Activated T-cell treated with anti-CD3 and anti-CD28 coated beads for 1 hour (primary cell): ENCODE data around the gene PAF1.
"Not testable (repeated sequence)": the region's sequence is repeated elsewhere in the genome, so short reads cannot be mapped to it uniquely, and the experiment has no call there.

Experiments
- DNase-seq: peaks from one replicate; pipeline ENCODE4 v3.0.0-alpha.2; 2020; ENCODE audit warnings: low read depth

Gene PAF1

DNA sequence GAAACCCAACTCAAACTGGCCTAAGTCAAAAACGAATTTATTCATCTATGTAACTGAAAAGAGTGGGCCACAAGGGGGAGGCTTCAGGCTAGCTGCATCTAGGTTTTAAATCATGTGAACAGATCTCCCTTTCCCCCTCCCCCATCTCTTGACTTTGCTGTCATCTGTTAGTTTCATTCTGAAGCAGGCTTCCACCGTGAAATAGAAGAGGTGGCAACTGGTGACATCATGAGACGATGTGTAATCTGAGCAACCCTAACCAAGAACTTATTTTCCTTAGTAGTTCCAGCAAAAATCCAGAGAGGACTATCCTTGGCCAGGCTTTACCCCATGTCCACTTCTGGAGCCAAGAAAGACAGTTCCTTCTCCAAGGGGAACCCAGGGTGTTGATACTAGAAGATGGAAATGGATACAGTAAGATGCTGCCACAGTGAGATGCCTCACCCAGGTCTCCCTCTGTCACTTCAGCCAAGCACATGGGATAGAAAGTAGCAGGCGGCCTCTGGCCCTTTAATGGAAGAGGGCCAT lies 39.3 kb downstream of the PAF1 start:
- DNase-seq: no peak

DNA sequence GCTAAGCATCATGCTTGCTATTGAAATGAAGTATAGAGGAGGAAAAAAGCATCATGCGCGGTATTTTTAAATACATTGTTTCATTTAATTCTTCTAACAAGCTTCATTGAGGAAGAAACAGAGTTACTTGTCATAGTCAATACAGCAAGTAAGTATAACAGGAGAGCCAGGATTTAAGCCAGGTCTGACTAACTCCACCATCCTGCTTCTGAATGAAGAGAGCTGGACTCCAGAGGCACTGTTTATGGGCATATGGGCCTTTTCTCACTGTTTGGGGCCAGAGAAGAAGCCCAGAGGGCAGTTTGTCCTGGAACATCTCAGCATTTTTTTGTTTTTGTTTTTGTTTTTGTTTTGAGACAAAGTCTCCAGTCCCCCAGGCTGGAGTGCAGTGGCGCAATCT lies 40.8 kb downstream of the PAF1 start:
- no peak for DNase-seq

GRCh38 chr19:39349326-39349725 lies 41.6 kb downstream of the PAF1 start:
- no peak for DNase-seq

DNA sequence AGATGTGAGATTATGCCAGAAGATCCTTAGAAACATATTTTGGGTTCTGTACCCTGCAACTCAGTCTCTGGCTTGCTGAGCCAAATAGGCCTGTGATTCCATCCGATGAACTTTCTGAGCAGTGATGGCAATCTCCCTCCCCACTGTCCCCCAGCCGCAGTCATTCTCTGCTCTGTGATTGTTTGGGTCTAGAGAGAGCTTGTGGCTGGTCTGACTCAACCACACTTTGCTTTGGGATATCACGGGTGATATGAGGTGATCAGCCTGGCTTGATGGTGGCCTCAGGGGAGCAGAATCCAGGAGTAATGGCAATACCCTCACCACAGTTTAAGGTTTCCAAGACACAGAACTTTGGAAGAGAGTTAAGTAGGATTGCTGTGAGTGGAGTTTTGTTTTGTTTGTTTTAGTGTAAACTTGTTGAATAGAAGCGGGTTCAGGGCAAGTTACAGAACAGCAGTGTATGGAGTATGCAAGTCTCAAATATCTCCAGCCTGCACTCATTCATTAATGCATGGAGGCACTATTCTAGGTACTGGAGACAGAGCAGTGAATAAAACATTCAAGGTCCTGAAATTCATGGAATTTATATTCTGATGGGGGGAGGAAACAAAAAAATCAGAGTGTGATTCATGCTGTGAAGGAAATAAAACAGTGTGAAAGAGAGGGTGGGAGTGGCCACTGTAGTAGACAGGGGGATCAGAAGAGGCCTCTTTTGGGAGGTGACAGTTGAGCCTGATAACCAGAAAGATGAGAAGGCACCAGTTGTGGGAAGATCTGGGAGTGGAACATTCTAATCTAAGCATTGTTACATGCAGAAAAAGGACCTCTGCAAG lies 43.4 kb downstream of the PAF1 start:
- no peak for DNase-seq

DNA sequence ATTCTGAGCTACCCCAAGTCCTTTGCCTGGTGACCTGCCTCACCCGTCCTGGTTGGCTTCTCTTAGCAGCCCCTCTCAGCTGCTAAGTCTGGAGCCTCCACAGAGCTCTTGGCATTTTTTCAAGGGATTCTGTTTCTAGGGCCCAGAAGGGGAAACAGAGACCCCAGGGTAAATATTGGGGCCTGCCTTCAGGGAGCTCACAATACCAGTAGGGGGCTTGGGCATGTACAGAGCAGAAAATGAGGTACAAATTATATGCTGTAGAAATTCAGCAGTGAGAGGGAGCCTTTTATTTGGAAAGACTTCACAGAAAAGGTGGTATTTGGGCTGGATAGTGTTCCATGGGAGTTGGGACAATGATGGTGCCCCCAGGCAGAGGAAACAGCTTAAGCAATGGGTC lies 45.0 kb downstream of the PAF1 start:
- DNase-seq: no peak

DNA sequence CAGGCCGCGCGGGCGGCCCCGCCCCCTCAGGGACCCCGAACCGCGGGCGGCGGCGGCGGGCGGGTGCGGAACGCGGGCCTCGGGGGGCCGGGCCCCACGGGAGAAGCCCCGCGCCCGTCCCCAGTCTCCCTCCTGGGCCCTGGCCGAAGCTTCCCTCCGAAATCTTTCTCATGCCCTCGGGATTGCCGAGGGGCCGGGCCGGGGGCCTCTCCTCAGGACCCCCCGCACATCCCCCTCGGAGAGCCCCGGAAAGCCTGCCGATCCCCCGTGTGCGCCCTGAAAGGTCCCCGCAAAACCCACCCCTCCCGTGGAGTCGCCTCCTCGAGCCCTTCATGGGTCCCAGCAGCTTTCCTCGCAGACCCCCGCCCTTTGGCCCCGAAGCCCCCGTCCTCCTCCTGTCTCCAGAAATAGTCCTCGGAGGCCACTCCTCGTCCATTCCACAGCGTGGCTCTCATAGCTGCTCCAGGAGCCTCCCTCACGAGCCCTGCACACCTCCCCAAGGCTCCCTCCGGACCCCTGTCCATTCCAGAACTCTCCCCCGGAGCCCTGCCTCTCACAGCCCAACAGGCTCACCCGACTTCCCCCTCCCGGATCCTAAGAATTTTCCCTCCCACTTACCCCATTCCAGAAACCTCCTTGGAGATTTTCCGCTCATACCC lies 48.1 kb downstream of the PAF1 start:
- DNase-seq: no peak

DNA sequence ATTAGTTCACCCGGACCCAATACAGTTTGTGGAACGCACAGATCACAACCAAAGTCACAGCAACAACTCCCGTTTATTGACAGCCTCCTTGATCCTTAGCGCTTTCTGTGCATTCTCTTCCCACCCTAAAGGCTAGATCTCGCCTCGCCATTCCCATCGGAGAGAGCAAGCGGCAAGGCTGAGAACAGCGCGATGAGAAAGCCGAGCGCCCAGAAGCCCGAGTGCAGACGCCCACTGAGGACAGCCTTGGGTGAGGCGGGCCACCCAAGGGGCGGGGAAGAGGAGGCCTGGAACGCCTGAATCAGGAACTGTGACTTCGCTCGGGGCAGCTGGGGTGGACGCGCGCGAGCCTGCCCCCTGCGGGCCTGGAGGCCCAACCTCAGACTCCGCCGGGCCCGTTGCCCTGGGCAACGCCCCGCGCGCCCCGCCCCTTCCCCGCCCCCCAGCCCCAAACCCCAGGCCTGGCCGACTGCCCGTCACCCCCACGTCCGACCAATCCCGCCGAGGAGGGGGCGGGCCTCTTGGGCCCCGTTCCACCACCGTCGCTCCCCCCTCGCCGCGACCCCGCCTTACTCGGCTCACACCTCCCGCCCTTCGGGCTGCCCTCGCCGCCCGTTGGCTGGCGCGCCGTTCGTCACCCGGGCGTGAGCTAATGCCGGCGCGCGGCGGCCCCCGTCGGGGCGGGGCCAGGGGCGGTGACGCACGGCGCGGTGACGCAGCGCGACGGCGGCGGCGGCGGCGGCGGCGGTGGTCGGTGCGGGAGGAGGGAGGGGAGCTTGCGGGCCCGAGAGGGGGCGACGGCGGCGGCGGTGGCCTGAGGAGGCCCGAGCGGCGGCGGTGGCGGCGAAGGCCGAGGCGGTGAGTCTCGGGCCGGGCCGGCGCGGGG lies 48.9 kb downstream of the PAF1 start, which contains the start of gene SAMD4B:
Gene SAMD4B, plus strand, starts transcription at position 703 of the 886 bp plus-strand sequence. CDS start 14,473 bp downstream, outside the sequence.
- DNase-seq: peak; percentile 98

- peak; percentile 7 for DNase-seq
Observed at GRCh38 chr19:39341129-39341718, 49.7 kb downstream of the PAF1 start.

DNA sequence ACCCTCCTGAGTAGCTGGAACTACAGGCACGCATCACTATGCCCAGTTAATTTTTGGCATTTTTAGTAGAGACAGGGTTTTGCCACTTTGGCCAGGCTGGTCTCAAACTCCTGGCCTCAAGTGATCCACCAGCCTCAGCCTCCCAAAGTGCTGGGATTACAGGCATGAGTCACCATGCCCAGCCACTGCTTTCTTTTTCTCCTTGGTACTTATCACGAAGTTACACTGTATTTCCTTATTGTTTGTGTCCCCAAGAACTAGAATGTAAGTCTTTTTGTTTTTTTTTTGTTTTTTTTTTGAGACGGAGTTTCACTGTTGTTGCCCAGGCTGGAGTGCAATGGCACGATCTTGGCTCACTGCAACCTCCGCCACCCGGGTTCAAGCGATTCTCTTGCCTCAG lies 50.8 kb downstream of the PAF1 start:
- not testable (repeated sequence) for DNase-seq

- no peak for DNase-seq
Observed at GRCh38 chr19:39339674-39340073, 51.2 kb downstream of the PAF1 start.

- DNase-seq: no peak
Observed at GRCh38 chr19:39336483-39336882, 54.4 kb downstream of the PAF1 start.
